ENCODE data around the gene NFKBIA.
"Not testable (repeated sequence)": the region's sequence is repeated elsewhere in the genome, so short reads cannot be mapped to it uniquely, and the experiment has no call there.

Gene NFKBIA

GRCh38 chr14:35404449-35405303, at the start of gene NFKBIA:
Gene NFKBIA (minus strand): TSS chr14:35404749. CDS start chr14:35404644, 105 bp downstream.
- DNase-seq = peak in 57 of 58 donors; percentile 29 to 92 (median 83)

- no peak for DNase-seq
These were observed 41.9 kb upstream of the NFKBIA start for GRCh38 chr14:35446450-35446849.

- DNase-seq = no peak
These were observed 39.6 kb upstream of the NFKBIA start for GRCh38 chr14:35444104-35444503.

GRCh38 chr14:35441160-35441559, 36.6 kb upstream of the NFKBIA start:
- no peak for DNase-seq

GRCh38 chr14:35438910-35439713, 34.6 kb upstream of the NFKBIA start:
- no peak for DNase-seq

- not testable (repeated sequence) for DNase-seq
These were observed 33.9 kb upstream of the NFKBIA start for GRCh38 chr14:35438492-35438891.

- DNase-seq = no peak
These were observed 30.6 kb upstream of the NFKBIA start for GRCh38 chr14:35435177-35435576.

GRCh38 chr14:35433826-35434225, 29.3 kb upstream of the NFKBIA start:
- no peak for DNase-seq

GRCh38 chr14:35430459-35431199, 26.1 kb upstream of the NFKBIA start:
- no peak for DNase-seq

GRCh38 chr14:35429951-35430350, 25.4 kb upstream of the NFKBIA start:
- DNase-seq = no peak

- DNase-seq = no peak
These were observed 21.3 kb upstream of the NFKBIA start for GRCh38 chr14:35425850-35426249.

- DNase-seq = no peak
These were observed 19.1 kb upstream of the NFKBIA start for GRCh38 chr14:35423621-35424020.

- DNase-seq = no peak
These were observed 15.7 kb upstream of the NFKBIA start for GRCh38 chr14:35420036-35420811.

- DNase-seq = no peak
These were observed 14.9 kb upstream of the NFKBIA start for GRCh38 chr14:35419429-35419841.

- no peak for DNase-seq
These were observed 13.5 kb upstream of the NFKBIA start for GRCh38 chr14:35418093-35418492.

- DNase-seq = no peak
These were observed 11.7 kb upstream of the NFKBIA start for GRCh38 chr14:35416108-35416750.

GRCh38 chr14:35414365-35414764, 9.8 kb upstream of the NFKBIA start:
- DNase-seq = no peak

GRCh38 chr14:35412272-35413056, 7.9 kb upstream of the NFKBIA start:
- no peak for DNase-seq

GRCh38 chr14:35410858-35411257, 6.3 kb upstream of the NFKBIA start:
- DNase-seq = no peak

Data from anterior cingulate cortex (tissue), 58 donors.